Breast epithelium (tissue), 4 donors: ENCODE measurements around the gene RARA. TPM values are rescaled to one million over a fixed set of nuclear protein-coding genes. Genes with fewer than 3 reads are reported as not detected.

Experiments
- DNase-seq, 2 donors: peaks; one replicate each; pipeline ENCODE4 v3.0.0-alpha.2; 2019; ENCODE audit warnings: low spot score in 2 of 2
- H3K27ac ChIP-seq, 2 donors: fragments of 200-600 bp; sonication (generic) in 1 of 2; one replicate each; pipeline ENCODE4 v1.5.1; 2016 to 2019; ENCODE audit warnings: mild to moderate bottlenecking in 1 of 2
- H3K27me3 ChIP-seq, 2 donors: fragments of 200-600 bp; sonication (generic) in 1 of 2; one replicate each; pipeline versions ENCODE4 v1.5.1 to v1.6.0; 2017 to 2019; ENCODE audit warnings: control low read depth in 1 of 2, mild to moderate bottlenecking in 1 of 2
- H3K36me3 ChIP-seq: fragments of 200-600 bp; one replicate; pipeline ENCODE4 v1.5.1; 2019
- H3K4me1 ChIP-seq, 2 donors: fragments of 200-600 bp; sonication (generic); one replicate each; pipeline ENCODE4 v1.5.1; 2016 to 2019; ENCODE audit warnings: control low read depth in 1 of 2
- H3K4me3 ChIP-seq, 3 donors: fragments of 200-600 bp; sonication (generic); 1 replicate in 2 of 3; 2 replicates in 1 of 3; pipeline ENCODE4 v1.5.1; 2016 to 2019; ENCODE audit warnings: mild to moderate bottlenecking in 3 of 3, moderate library complexity in 2 of 3
- H3K9me3 ChIP-seq, 2 donors: fragments of 200-600 bp; sonication (generic) in 1 of 2; one replicate each; pipeline ENCODE4 v1.5.1; 2016 to 2019; ENCODE audit warnings: control low read depth in 1 of 2
- CTCF ChIP-seq, 3 donors: fragments of 450-650 bp; IDR thresholded peaks; one replicate each; pipeline ENCODE4 v1.5.1; 2016 to 2017; ENCODE audit warnings: antibody characterized with exemption in 3 of 3, mild to moderate bottlenecking in 3 of 3, moderate library complexity in 3 of 3
- POLR2A ChIP-seq: fragments of 450-650 bp; IDR thresholded peaks from one replicate; pipeline ENCODE4 v1.6.1; 2016; ENCODE audit warnings: antibody characterized with exemption, mild to moderate bottlenecking, moderate library complexity
- POLR2AphosphoS5 ChIP-seq, 3 donors: sonication (generic); formaldehyde crosslinking; IDR thresholded peaks; one replicate each; pipeline ENCODE4 v1.6.1; 2017; ENCODE audit warnings: antibody characterized with exemption in 3 of 3
- intact Hi-C: fragments of 100-400 bp; cut with DNase I; formaldehyde crosslinking; loops from one replicate; pipeline ENCODE4 v1.15.1; 2023; ENCODE audit warnings: low total_unique reads
- total RNA-seq, 3 donors: library from RNA; depleted of rRNA; stranded (reverse); fragments of >200 nt; gene quantifications; one replicate each; pipeline ENCODE4 v1.1.0, GENCODE V29; 2016

RARA gene
- total RNA-seq, 3 donors from 2014 or later, result 14.2 to 31.2 (median 25.2) TPM

GRCh38 chr17:40331743-40332641 lies 23.0 kb downstream of the RARA start:
- Histone ChIP-seq H3K4me3 (peak overlapping the region; percentile 7 to 56 (median 13)), H3K27ac (peak overlapping the region; percentile 81 to 95), H3K27me3 (no peaks in the 10 kb centered on the region), H3K4me1 (peaks cover 58 to 77% of the 10 kb centered on the region in 2 donors), H3K9me3 (no peaks in the 10 kb centered on the region), H3K36me3 (no peaks in the 10 kb centered on the region)
- intact Hi-C loops, result no loop called here
- peak in 1 of 3 donors; percentile 17 for TF ChIP-seq CTCF (IDR thresholded peaks at IDR 0.05)
- no peak for TF ChIP-seq POLR2A
- peak; percentile 82 to 98 (median 96) for TF ChIP-seq POLR2AphosphoS5 (IDR thresholded peaks at IDR 0.05)
- DNase-seq, result peak; percentile 89 to 94

DNA sequence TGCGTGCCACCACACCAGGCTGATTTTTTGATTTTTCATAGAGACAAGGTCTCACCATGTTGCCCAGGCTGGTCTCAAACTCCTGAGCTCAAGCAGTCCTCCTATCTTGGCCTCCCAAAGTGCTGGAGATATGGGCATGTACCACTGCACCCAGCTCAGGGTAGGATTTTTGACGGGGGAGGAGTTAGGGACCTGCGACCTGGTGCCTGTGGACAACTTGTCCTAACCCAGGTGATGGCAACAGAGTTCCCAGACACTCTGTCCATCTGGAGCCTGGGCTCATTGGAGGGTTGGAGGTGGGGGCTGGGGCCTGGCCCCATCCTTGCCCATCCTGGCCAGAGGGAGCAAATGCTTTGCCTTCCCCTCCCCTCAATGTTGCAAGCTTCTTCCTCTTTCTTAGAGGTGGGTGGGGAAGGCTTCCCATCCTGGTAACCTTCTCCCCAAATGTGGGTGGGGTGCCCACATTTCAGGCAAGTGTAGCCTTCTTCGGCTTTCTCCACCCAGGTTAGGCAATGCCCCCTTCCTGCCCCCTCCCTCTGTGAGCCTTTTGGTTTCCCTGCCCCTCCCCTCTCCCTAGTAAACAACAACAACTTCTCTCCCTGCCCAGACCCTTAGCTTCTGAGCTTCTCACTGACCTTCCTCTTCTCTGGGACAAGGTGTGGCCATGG lies 24.9 kb downstream of the RARA start:
- intact Hi-C loops, result no loop called here
- peaks cover 46 to 61% of the 10 kb centered on the region in 2 donors for H3K4me1 ChIP-seq
- H3K4me3 ChIP-seq, result no peak overlapping the region

GRCh38 chr17:40335620-40336019 lies 26.6 kb downstream of the RARA start:
- no peaks in the 10 kb centered on the region for H3K36me3 ChIP-seq
- no peaks in the 10 kb centered on the region for H3K9me3 ChIP-seq
- intact Hi-C loops, result no loop called here
- DNase-seq, result no peak
- H3K27ac ChIP-seq, result peak overlapping the region; percentile 81 to 86
- peaks cover 36 to 52% of the 10 kb centered on the region in 2 donors for H3K4me1 ChIP-seq
- TF ChIP-seq POLR2AphosphoS5 (IDR thresholded peaks at IDR 0.05) (no peak), CTCF (IDR thresholded peaks at IDR 0.05) (no peak), POLR2A (no peak)
- H3K27me3 ChIP-seq, result no peaks in the 10 kb centered on the region
- H3K4me3 ChIP-seq, result no peak overlapping the region

More for the DNA sequence above, 24.9 kb downstream of the RARA start:
- no peaks in the 10 kb centered on the region for H3K27me3 ChIP-seq
- TF ChIP-seq POLR2AphosphoS5 (IDR thresholded peaks at IDR 0.05) (no peak), CTCF (IDR thresholded peaks at IDR 0.05) (no peak), POLR2A (no peak)
- H3K9me3 ChIP-seq, result no peaks in the 10 kb centered on the region
- peak overlapping the region; percentile 81 to 86 for H3K27ac ChIP-seq
- no peaks in the 10 kb centered on the region for H3K36me3 ChIP-seq
- no peak for DNase-seq

GRCh38 chr17:40337351-40337750 lies 28.4 kb downstream of the RARA start:
- no peak for DNase-seq
- Histone ChIP-seq H3K27ac (peak overlapping the region; percentile 2 to 29), H3K4me3 (no peak overlapping the region), H3K27me3 (no peaks in the 10 kb centered on the region), H3K36me3 (no peaks in the 10 kb centered on the region), H3K9me3 (no peaks in the 10 kb centered on the region), H3K4me1 (peaks cover 21 to 45% of the 10 kb centered on the region in 2 donors)
- intact Hi-C loops, result no loop called here
- TF ChIP-seq POLR2AphosphoS5 (IDR thresholded peaks at IDR 0.05), result no peak
- no peak for TF ChIP-seq CTCF (IDR thresholded peaks at IDR 0.05)

DNA sequence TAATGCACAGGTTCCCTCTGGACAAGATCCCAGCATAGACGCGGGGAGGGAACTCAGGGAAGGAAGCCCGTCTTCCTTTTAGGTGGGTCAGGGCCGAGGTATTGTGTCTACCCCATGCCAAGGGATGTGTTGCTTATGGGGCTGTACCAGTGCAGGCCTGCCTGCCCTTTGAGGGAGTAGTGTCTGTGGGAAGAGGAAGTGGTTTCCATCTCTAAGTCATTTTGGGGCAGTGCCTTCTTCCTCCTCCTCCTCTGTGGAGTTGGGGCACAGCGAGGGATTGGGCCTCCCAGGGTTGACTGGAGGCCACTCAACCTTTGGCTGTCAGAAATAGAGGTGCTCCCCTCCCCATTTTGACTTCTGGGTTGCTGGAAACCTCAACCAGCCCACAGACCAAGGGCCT lies 29.1 kb downstream of the RARA start:
- no peak overlapping the region for H3K4me3 ChIP-seq
- no peaks in the 10 kb centered on the region for H3K9me3 ChIP-seq
- H3K36me3 ChIP-seq, result no peaks in the 10 kb centered on the region
- peaks cover 16 to 38% of the 10 kb centered on the region in 2 donors for H3K4me1 ChIP-seq
- peak overlapping the region; percentile 2 to 29 for H3K27ac ChIP-seq
- TF ChIP-seq CTCF (IDR thresholded peaks at IDR 0.05), result no peak
- no peak for TF ChIP-seq POLR2A
- no peak for TF ChIP-seq POLR2AphosphoS5 (IDR thresholded peaks at IDR 0.05)
- H3K27me3 ChIP-seq, result no peaks in the 10 kb centered on the region
- no peak for DNase-seq
- intact Hi-C loops, result no loop called here
